B cell (primary cell): Measurements from ENCODE around the gene ULBP2. TPM values are rescaled to one million over a fixed set of nuclear protein-coding genes. Genes with fewer than 3 reads are reported as not detected.

ENCODE experiments used
- ATAC-seq: fragments of 200-7000 bp; cut with Tn5 transposase; one replicate; pipeline ENCODE4 v1.10.0; 2021; ENCODE audit warnings: low read depth, mild to moderate bottlenecking, moderate number of reproducible peaks, moderate library complexity
- CTCF ChIA-PET: fragments of 350-600 bp; sonication (Branson Sonifier 250); formaldehyde crosslinking; loops from one replicate; lab custom pipeline; 2021; ENCODE audit warnings: antibody characterized with exemption, inconsistent platforms; lab: Charles Lee
- POLR2A ChIA-PET: fragments of 350-600 bp; sonication (Branson Sonifier 250); formaldehyde crosslinking; loops from one replicate; lab custom pipeline; 2021; ENCODE audit warnings: antibody characterized with exemption; lab: Charles Lee
- DNase-seq: peaks from one replicate; pipeline ENCODE4 v3.0.0; 2013
- H2AFZ ChIP-seq: 2 replicates; pipeline ENCODE4 v1.6.1; 2012; ENCODE audit warnings: mild to moderate bottlenecking, low read depth, low read length; ENCODE audit not compliant: insufficient read depth, poor library complexity, severe bottlenecking
- H3K27ac ChIP-seq, 2 donors: 1 replicate in 1 of 2; 2 replicates in 1 of 2; pipeline ENCODE4 v1.5.1; 2012 to 2013; ENCODE audit warnings: low read length in 2 of 2, mild to moderate bottlenecking in 2 of 2, moderate library complexity in 1 of 2
- H3K27me3 ChIP-seq, 4 experiments: fragments of 200-600 bp in 1 of 4; sonication (generic) in 1 of 4; replicated peaks in 1 of 4; 1 replicate in 2 of 4; 2 replicates in 2 of 4; pipeline versions ENCODE4 v1.6.1 to v1.7.0; 2013 to 2016; ENCODE audit warnings: low read length in 3 of 4, mild to moderate bottlenecking in 2 of 4, mixed read lengths in 1 of 4, moderate library complexity in 1 of 4; ENCODE audit not compliant: insufficient read depth in 4 of 4, control insufficient read depth in 3 of 4; ENCODE audit errors: control extremely low read depth in 1 of 4
- H3K36me3 ChIP-seq, 2 experiments: replicated peaks in 1 of 2; 1 replicate in 1 of 2; 2 replicates in 1 of 2; pipeline versions ENCODE4 v1.6.1 to v1.7.1; 2013; ENCODE audit warnings: low read length in 1 of 2; ENCODE audit not compliant: insufficient read depth in 2 of 2, control insufficient read depth in 1 of 2; ENCODE audit errors: control extremely low read depth in 1 of 2, extremely low read depth in 1 of 2
- H3K4me1 ChIP-seq, 2 donors: fragments of 200-600 bp in 1 of 2; sonication (generic) in 1 of 2; 1 replicate in 1 of 2; 2 replicates in 1 of 2; pipeline versions ENCODE4 v1.5.1 to v1.6.1; 2013 to 2017; ENCODE audit warnings: low read length in 2 of 2; ENCODE audit not compliant: control insufficient read depth in 2 of 2, insufficient read depth in 2 of 2
- H3K4me2 ChIP-seq: replicated peaks from 2 replicates; pipeline ENCODE3; 2012; ENCODE audit warnings: mild to moderate bottlenecking, low read depth, low read length; ENCODE audit not compliant: poor library complexity, severe bottlenecking
- H3K4me3 ChIP-seq, 5 experiments: fragments of 200-600 bp in 1 of 5; sonication (generic) in 1 of 5; 1 replicate in 3 of 5; 2 replicates in 2 of 5; pipeline versions ENCODE4 v1.5.1 to v1.7.0; 2011 to 2016; ENCODE audit warnings: low read length in 4 of 5, mild to moderate bottlenecking in 4 of 5, low read depth in 2 of 5, control low read depth in 1 of 5, moderate library complexity in 1 of 5; ENCODE audit not compliant: insufficient read depth in 1 of 5; ENCODE audit errors: control extremely low read depth in 1 of 5, extremely low read depth in 1 of 5
- H3K79me2 ChIP-seq: fragments of 200-600 bp; sonication (generic); one replicate; pipeline ENCODE4 v1.6.0; 2016; ENCODE audit warnings: low read length; ENCODE audit not compliant: control insufficient read depth, insufficient read depth
- H3K9ac ChIP-seq: fragments of 200-600 bp; sonication (generic); 2 replicates; pipeline ENCODE4 v1.6.1; 2017; ENCODE audit warnings: mild to moderate bottlenecking, low read length, moderate library complexity
- H3K9me3 ChIP-seq, 3 donors: one replicate each; pipeline versions ENCODE4 v1.6.1 to v1.7.1; 2013; ENCODE audit warnings: low read length in 2 of 3; ENCODE audit not compliant: control insufficient read depth in 2 of 3, insufficient read depth in 1 of 3; ENCODE audit errors: control extremely low read depth in 1 of 3
- H4K20me1 ChIP-seq: 2 replicates; pipeline ENCODE4 v1.6.0; 2012; ENCODE audit warnings: mild to moderate bottlenecking, low read length; ENCODE audit not compliant: insufficient read depth, control insufficient read depth, poor library complexity, severe bottlenecking
- H3K27ac Mint-ChIP-seq: one replicate; pipeline ENCODE4 v1.8.0; 2021; ENCODE audit warnings: mixed read lengths
- H3K27me3 Mint-ChIP-seq: one replicate; pipeline ENCODE4 v1.8.0; 2021; ENCODE audit warnings: mixed read lengths
- H3K4me1 Mint-ChIP-seq: one replicate; pipeline ENCODE4 v1.8.0; 2021; ENCODE audit warnings: mixed read lengths
- H3K4me3 Mint-ChIP-seq: one replicate; pipeline ENCODE4 v1.8.0; 2021; ENCODE audit warnings: mixed read lengths
- H3K9me3 Mint-ChIP-seq: one replicate; pipeline ENCODE4 v1.8.0; 2022; ENCODE audit warnings: mixed read lengths; ENCODE audit not compliant: insufficient read depth
- EZH2 ChIP-seq: IDR thresholded peaks from 2 replicates; pipeline ENCODE4 v1.6.1; 2012; ENCODE audit warnings: borderline replicate concordance, low read depth, mild to moderate bottlenecking, moderate library complexity, low read length; ENCODE audit not compliant: insufficient read depth, poor library complexity, severe bottlenecking
- WGBS: methylation state at CpG from one replicate; pipeline ENCODE4 v1.1.5; 2013; ENCODE audit warnings: missing lambda C conversion rate; ENCODE audit not compliant: insufficient coverage; 5-methylcytosine and 5-hydroxymethylcytosine counted together
- intact Hi-C: fragments of 100-400 bp; cut with micrococcal nuclease; formaldehyde crosslinking; loops from one replicate; pipeline ENCODE4 v1.10.0; 2022
- polyA plus RNA-seq: library from polyadenylated mRNA; depleted of rRNA; stranded (reverse); fragments of >200 nt; gene quantifications from 2 replicates; pipeline ENCODE4 v1.2.3, GENCODE V29; 2012
- total RNA-seq, 2 donors: library from RNA; stranded (reverse); fragments of 120-200 nt in 1 of 2; gene quantifications; 1 replicate in 1 of 2; 2 replicates in 1 of 2; pipeline versions ENCODE4 v1.2.3 to v1.2.4, GENCODE V29; 2013 to 2022
- TF ChIP-seq, protein P1 (sequence below): fragments of 200-600 bp; IDR thresholded peaks from one replicate; pipeline ENCODE4 v1.8.0; 2022; ENCODE audit warnings: antibody characterized with exemption, mild to moderate bottlenecking

The ULBP2 gene
- total and polyA plus RNA-seq, 2 donors (not counting 1 experiment from before 2014, with no cell fraction given), result 0.31 TPM; not detected in 1

DNA sequence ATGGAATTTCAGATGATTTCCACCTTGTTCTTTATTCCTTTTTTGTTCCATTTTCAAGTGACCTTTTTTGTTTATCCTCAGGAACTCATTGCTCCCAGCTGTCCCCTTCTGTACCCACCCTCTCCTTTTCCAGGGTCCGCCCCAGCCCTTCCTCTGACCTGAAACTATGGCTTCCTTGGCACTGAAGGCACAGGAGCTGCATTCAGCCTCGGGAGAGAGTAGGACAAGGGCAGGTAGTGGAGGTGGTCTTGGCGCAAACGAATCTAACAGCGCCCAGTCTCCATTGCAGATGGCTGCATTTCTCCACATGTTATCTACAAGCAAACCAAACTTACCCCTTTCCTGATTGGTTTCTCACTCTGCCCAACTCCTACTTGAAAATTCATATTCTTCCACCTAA is 8.8 kb upstream of the ULBP2 start:
- ChIA-PET CTCF (interaction anchor here (1.4 to 1.7 kb wide), 2 partner anchors 77 to 84 kb away, joined by 5 to 10 read pairs; no protein-coding TSS in a partner anchor), POLR2A (interaction anchor here (0.6 kb wide), 1 partner anchor 51 kb away, joined by 5 read pairs; no protein-coding TSS in a partner anchor)
- Histone ChIP-seq H3K36me3 (no peaks in the 10 kb centered on the region), H3K27me3 (peaks cover 0 to 65% (median 61%) of the 10 kb centered on the region in 4 experiments), H3K4me2 (no peak overlapping the region), H2AFZ (no peak overlapping the region), H3K4me3 (no peak overlapping the region), H3K79me2 (no peaks in the 10 kb centered on the region), H3K27ac (no peak overlapping the region), H3K9ac (no peak overlapping the region), H3K4me1 (peaks cover 1 to 16% of the 10 kb centered on the region in 2 donors), H4K20me1 (no peaks in the 10 kb centered on the region), H3K9me3 (peaks cover 0 to 4% (median 0%) of the 10 kb centered on the region in 3 donors)
- TF ChIP-seq, protein P1, sequence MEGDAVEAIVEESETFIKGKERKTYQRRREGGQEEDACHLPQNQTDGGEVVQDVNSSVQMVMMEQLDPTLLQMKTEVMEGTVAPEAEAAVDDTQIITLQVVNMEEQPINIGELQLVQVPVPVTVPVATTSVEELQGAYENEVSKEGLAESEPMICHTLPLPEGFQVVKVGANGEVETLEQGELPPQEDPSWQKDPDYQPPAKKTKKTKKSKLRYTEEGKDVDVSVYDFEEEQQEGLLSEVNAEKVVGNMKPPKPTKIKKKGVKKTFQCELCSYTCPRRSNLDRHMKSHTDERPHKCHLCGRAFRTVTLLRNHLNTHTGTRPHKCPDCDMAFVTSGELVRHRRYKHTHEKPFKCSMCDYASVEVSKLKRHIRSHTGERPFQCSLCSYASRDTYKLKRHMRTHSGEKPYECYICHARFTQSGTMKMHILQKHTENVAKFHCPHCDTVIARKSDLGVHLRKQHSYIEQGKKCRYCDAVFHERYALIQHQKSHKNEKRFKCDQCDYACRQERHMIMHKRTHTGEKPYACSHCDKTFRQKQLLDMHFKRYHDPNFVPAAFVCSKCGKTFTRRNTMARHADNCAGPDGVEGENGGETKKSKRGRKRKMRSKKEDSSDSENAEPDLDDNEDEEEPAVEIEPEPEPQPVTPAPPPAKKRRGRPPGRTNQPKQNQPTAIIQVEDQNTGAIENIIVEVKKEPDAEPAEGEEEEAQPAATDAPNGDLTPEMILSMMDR, result no peak
- TF ChIP-seq EZH2, result no peak
- ATAC-seq (no peak), DNase-seq (no peak)
- no peak overlapping the region for H3K27ac Mint-ChIP-seq
- peaks cover 87% of the 10 kb centered on the region for H3K27me3 Mint-ChIP-seq
- H3K4me3 Mint-ChIP-seq, result no peak overlapping the region
- intact Hi-C loops, result loop anchor here (5.0 kb wide), 1 partner anchor 404 kb away; no protein-coding TSS in a partner anchor
- H3K4me1 Mint-ChIP-seq, result peaks cover 5% of the 10 kb centered on the region
- H3K9me3 Mint-ChIP-seq, result no peaks in the 10 kb centered on the region
- 39% methylated on average over 3 of the region's 5 CpGs for WGBS

DNA sequence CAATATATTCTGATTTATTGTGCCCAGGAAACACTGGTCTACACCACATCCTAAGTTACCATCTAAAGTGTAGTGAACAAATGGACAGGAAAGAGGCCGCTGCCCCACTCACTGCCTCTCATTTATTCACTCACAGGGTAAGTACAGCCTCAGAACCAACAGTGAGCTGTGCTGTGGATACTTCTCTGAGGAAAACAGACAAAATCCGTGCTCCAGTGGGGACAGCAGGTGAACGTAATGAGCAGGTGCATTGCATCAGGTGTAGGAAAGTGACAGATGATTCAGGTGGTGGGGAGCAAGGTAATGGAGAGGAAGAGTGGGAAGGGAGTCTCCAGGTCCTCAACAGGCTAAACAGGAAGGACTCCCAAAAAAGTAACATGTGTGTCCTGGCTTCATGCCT is 8.4 kb upstream of the ULBP2 start:
- H3K27ac Mint-ChIP-seq, result no peak overlapping the region
- WGBS, result 11% methylated on average over 2 of the region's 3 CpGs
- Histone ChIP-seq H3K36me3 (no peaks in the 10 kb centered on the region), H3K4me2 (no peak overlapping the region), H2AFZ (no peak overlapping the region), H3K9me3 (peaks cover 0 to 8% (median 0%) of the 10 kb centered on the region in 3 donors), H3K4me1 (peaks cover 5 to 20% of the 10 kb centered on the region in 2 donors), H3K4me3 (no peak overlapping the region), H3K27ac (no peak overlapping the region), H3K79me2 (no peaks in the 10 kb centered on the region), H3K9ac (no peak overlapping the region), H4K20me1 (no peaks in the 10 kb centered on the region), H3K27me3 (peaks cover 0 to 69% (median 63%) of the 10 kb centered on the region in 4 experiments)
- ChIA-PET CTCF (interaction anchor here (1.7 kb wide), 1 partner anchor 83 kb away, joined by 10 read pairs; no protein-coding TSS in a partner anchor), POLR2A (interaction anchor here (0.6 kb wide), 1 partner anchor 51 kb away, joined by 5 read pairs; no protein-coding TSS in a partner anchor)
- ATAC-seq, result no peak
- H3K4me1 Mint-ChIP-seq, result peaks cover 9% of the 10 kb centered on the region
- no peak overlapping the region for H3K4me3 Mint-ChIP-seq
- H3K9me3 Mint-ChIP-seq, result no peaks in the 10 kb centered on the region
- no peak for DNase-seq
- H3K27me3 Mint-ChIP-seq, result peaks cover 83% of the 10 kb centered on the region
- no peak for TF ChIP-seq EZH2
- TF ChIP-seq, protein P1, result no peak
- intact Hi-C loops, result loop anchor here (5.0 kb wide), 1 partner anchor 404 kb away; no protein-coding TSS in a partner anchor
